ENCODE results near the gene SENP5. TPM values are rescaled to one million over a fixed set of nuclear protein-coding genes. Genes with fewer than 3 reads are reported as not detected.

The SENP5 gene
- total and polyA plus RNA-seq, 2 of the 8 experiments (the other 6 are each of a cell fraction or from before 2014, with no cell fraction given): 6.7 to 27.3 TPM

GRCh38 chr3:196883361-196883760 is 15.6 kb downstream of the SENP5 start (continued):
- no peak for TF ChIP-seq POLR2AphosphoS5 (IDR thresholded peaks at IDR 0.05; ENCODE audit: low read depth, low read length)
